ENCODE results near the gene KLF1.

GRCh38 chr19:12834976-12835757 lies 51.8 kb downstream of the KLF1 start:
- TF ChIP-seq CTCF (IDR thresholded peaks at IDR 0.05; ENCODE audit: control extremely low read depth in 1 of 3, insufficient read depth in 1 of 3, low read depth in 1 of 3, low read length in 3 of 3) (no peak), EP300 (IDR thresholded peaks at IDR 0.05; ENCODE audit: borderline replicate concordance in 1 of 2, low read depth in 2 of 2, low read length in 2 of 2) (no peak), FOSL1 (IDR thresholded peaks at IDR 0.05; ENCODE audit: insufficient read depth, low read depth, low read length) (no peak)

All from H1 (cell line).